HG02571 (cell line): ENCODE data around the gene UGT2A1.
"Not testable (repeated sequence)": the region's sequence is repeated elsewhere in the genome, so short reads cannot be mapped to it uniquely, and the experiment has no call there.

Source experiments
- ATAC-seq: cut with Tn5 transposase; IDR thresholded peaks from one replicate; pipeline ENCODE4 v1.9.1; 2021; ENCODE audit warnings: mild to moderate bottlenecking, moderate library complexity; ENCODE audit not compliant: unreplicated experiment

UGT2A1 gene

DNA sequence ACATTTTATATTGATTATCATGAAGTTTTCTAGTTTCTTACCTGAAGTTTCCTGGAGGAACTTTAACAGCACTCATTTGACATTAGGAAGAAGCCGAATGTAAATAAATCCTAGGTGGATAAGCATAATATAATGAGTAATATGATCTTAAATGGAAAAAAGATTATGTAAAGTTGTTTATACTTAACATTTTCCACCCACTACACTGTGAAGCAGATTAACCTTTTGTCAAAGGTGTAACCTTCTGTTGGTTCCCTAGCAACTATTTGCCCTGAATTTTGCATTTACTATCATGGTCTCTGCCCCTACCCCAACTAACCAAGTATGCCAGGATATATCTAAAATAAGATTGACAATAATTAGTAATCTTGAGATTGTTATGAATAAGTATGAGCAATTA lies at the start of gene UGT2A1:
Gene UGT2A1 (minus strand): TSS at position 101 of the 400 bp plus-strand sequence. CDS start 5,603 bp downstream, outside the sequence.
- ATAC-seq, result no peak

DNA sequence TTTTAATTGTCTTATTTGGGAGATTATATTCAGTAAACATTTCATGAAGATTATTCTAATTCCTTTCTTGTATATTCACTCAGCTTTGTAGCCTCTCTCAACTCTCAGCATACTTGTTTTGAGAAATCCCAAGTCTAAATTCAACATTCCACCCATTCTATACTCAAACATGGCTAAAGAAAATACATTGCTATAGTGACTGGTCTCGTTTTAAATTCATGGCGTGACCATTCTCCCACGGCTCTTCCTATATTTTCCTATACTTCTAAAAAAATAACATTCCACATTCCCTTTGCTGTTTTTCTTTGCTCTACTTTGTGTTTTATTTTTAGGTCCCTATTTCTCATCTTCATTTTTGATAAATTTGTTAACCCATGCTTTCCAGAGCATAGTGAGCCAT lies 49.2 kb upstream of the UGT2A1 start:
- no peak for ATAC-seq

DNA sequence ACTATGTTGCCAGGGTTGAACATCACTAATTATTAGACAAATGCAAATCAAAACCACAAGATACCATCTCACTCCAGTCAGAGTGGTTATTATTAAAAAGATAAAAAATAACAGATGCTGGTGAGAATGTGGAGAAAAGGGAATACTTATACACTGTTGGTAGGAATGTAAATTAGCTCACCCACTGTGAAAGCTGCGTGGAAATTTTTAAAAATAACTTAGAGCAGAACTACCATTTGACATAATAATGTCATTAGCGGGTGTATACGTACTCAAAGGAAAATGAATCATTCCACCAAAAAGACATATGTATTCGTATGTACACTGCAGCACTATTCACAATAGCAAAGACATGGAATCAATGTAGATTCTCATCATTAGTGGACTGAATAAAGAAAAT lies 48.6 kb upstream of the UGT2A1 start:
- ATAC-seq, result no peak

DNA sequence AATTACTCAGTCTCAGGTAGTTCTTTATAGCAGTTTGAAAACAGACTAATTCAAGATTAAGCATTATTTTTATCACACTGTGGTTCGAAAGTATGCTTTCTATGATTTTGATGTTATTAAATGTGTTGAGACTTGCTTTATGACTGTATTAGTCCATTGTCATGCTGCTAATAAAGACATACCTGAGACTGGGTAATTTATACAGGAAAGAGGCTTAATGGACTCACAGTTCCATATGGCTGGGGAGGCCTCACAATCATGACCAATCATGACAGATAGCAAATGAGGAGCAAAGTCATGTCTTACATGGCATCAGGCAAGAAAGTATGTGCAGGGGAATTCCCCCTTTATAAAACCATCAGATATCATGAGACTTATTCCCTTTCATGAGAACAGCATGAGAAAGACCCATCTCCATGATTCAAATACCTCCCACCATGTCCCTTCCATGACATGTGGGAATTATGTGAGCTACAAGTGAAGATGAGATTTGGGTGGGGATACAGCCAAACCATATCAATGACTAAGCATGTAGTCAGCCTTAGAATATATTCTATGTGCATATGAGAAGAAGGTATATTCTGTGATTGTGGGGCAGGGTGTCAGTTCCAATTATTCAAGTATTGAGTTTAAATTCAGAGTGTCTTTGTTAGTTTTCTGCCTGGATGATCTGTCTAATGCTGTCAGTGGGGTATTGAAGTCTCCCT lies 44.6 kb upstream of the UGT2A1 start:
- ATAC-seq, result no peak

DNA sequence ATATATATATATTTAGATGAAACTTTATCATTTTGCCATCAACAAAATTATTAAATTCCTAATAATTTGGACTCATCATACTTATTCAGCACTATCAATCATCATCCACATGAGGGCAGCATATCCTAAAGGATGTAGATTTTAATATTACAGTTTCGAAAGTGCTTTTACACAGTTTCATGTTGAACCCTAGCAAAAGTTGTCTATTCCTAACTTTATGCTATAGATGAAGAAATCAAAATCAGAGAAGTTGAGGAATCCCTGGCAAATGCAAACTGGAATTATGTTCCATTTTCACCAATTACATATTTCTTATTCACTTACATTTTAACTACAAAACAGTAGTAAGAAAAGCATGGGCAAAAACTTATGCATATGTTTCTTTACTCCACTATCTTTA lies 36.6 kb upstream of the UGT2A1 start:
- no peak for ATAC-seq

DNA sequence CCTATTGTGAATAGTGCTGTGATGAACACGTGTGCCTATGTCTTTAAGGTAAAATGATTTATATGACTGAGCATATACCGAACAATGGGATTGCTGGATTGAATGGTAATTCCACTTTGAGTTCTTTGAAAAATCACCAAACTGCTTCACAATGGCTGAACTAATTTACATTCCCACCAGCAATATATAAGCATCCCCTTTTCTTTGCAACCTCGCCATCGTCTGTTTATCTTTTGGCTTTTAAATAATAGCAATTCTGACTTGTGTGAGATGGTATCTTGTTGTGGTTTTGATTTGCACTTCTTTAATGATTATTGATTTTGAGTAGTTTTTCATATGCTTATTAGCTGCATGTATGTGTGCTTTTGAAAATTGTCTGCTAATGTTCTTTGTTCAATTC lies 31.8 kb upstream of the UGT2A1 start:
- ATAC-seq, result no peak

DNA sequence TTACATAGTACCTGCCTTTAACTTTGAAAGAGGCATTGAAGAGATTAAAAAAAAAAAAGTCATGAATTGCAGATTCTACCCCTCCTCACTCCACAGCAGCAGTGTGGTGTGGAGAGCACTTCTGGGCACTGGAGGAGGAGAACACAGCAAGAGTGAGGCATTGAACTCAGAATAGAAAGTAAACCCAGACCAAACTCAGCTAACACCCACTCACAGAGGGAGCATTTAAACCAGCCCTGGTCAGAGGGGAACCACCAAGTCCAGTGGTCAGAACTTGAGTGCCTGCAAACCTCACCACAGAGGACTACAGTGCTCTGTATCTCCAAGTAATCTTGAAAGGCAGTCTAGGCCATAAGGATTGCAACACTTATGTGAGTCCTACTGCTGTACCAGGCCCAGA lies 15.6 kb upstream of the UGT2A1 start:
- no peak for ATAC-seq

DNA sequence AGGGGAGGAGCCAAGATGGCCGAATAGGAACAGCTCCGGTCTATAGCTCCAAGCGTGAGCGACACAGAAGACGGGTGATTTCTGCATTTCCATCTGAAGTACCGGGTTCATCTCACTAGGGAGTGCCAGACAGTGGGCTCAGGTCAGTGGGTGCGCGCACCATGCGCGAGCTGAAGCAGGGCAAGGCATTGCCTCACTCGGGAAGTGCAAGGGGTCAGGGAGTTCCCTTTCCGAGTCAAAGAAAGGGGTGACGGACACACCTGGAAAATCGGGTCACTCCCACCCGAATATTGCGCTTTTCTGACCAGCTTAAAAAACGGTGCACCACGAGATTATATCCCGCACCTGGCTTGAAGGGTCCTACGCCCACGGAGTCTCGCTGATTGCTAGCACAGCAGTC lies 11.0 kb upstream of the UGT2A1 start:
- not testable (repeated sequence) for ATAC-seq

DNA sequence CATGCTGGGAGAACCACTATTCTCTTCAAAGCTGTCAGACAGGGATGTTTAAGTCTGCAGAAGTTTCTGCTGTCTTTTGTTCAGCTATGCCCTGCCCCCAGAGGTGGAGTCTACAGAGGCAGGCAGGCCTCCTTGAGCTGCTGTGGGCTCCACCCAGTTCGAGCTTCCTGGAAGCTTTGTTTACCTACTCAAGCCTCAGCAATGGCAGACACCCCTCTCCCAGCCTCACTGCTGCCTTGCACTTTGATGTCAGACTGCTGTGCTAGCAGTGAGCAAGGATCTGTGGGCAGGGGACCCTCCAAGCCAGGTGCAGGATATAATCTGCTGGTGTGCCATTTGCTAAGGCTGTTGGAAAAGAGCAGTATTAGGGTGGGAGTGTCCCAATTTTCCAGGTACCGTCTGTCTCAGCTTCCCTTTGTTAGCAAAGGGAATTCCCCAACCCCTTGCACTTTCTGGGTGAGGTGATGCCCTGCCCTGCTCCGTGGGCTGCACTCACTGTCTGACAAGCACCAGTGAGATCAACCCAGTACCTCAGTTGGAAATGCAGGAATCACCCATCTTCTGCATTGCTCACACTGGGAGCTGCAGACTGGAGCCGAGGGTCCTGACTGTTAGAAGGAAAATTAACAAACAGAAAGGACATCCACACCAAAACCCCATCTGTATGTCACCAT lies 8.2 kb upstream of the UGT2A1 start:
- not testable (repeated sequence) for ATAC-seq

DNA sequence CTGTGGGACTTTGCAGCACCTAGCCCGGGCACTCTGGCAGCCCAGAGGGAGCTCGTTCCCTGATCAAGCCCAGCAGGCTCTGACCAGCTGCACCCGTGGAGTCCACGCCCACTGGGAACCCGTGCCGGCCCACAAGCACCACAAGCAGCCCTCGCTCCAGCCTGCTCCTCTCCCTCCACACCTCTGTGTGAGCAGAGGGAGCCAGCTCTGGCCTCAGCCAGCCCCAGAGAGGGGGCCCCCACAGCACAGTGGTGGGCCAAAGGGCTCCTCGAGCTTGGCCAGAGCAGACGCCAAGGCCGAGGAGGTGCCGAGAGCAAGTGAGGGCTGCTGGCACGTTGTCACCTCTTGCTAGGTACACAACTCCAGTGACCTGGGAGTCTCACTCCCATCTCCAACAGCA lies 5.1 kb upstream of the UGT2A1 start:
- ATAC-seq, result no peak

DNA sequence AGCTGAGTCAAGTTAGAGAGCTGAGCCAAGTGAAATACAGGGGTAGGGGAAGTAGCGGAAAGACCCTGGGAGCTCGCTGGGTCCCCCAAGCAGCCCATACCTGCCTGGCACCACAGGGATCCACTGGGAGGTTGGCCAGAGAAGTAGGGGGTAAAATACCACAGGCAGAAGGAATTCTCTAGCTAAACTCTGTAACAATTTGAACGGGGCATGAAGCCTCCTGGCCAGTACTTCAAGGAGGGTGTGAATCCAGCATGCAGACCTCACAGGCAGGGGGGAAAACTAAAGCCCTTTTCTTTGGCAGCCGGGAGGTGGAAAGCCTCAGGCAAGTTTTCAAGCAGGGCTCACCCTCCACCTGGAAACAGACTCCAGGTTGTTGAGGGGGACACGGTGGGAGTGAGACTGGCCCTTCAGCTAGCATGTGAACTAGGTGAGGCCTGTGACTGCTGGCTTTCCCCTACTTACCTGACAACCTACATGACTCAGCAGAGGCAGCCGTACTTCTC lies 3.7 kb upstream of the UGT2A1 start:
- no peak for ATAC-seq

DNA sequence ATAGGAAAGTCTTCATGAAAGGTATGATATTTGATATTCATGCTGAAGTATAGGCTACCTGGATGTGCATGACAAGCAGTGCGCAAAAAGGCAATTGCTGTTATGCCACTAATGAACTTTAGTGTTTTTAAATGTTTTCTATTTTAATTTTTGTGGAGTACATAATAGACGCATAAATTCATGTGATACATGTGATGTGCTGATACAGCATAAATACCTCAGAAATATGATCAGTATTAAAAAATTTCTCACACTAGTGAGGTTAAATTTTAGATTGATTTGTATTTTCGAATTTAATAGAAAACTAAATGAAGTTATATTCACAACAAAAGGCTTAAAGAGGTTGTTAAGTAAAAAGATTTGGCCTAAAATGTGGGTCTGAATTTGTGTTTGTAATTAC lies 2.2 kb downstream of the UGT2A1 start:
- no peak for ATAC-seq

DNA sequence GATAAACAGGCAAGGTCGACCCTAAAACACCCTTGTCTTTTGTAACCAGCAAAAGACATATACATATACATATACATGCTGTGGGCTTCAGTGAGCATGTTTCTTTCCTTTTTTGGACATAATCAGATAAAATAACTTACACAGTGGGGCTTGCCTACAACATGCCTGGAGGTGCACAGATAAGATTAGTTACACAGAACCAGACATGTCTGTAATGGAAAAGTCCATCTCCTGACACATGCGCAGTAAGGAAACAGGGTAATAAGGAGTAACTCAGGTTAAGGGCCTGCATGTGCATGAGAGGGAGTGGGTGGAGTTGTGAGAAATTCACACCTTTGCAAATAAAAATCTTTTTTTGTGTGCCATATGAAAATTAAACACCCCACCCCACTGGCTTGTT lies 3.4 kb downstream of the UGT2A1 start:
- ATAC-seq, result no peak

DNA sequence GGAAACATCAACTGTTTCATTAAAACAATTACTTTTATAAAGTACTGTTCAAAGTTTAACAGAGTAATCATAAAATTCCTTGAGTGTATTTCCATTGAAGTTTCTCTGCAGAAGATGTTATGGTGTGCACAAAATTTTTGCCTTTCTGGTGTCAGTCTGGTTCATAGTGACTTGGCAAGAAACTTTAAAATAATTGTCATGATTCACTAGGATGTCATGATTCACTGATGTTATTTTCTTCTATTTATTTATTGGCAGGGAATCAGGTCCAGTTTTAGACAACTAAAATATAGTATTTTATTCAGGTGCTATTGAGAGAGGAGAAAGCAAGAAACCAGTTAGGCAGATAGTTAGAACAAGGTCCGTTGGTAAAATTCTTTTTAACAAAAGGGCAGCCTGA lies 3.8 kb downstream of the UGT2A1 start:
- no peak for ATAC-seq

DNA sequence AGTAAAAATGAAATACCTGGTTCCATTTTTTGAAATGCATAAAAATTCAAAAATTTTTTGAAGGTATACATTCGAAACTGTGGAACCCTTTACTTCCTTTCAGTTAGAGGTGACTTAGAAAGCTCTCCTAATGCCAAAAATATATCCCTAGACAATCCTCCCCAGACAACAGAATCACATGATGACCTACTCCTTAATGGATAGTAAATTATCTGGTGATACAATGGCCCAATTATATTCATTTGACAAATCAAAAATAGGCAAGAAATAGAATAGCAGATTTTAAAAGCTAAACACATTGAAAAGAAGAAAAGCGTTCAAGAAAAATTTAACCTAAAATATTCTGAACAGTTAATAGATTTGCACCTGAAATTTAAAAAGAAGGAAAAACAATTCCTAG lies 10.1 kb downstream of the UGT2A1 start:
- no peak for ATAC-seq

DNA sequence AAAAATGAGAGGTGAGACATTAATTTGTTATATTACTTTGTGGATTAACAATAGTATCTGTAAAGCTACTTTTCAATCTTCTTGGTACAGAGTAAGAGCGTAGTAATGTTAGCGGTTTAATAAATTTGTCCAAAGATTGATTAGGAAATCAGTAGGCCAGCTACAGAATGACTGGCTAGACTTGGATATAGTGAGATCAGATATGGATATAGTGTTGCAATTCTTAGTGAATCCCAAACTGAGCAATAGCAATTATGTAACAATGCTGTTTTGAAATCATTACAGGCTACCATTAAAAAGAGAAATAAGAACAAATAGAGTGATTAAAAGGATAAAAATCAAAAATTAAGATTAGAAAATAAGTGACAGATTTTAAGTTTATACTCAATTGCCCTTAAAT lies 12.8 kb downstream of the UGT2A1 start:
- no peak for ATAC-seq

DNA sequence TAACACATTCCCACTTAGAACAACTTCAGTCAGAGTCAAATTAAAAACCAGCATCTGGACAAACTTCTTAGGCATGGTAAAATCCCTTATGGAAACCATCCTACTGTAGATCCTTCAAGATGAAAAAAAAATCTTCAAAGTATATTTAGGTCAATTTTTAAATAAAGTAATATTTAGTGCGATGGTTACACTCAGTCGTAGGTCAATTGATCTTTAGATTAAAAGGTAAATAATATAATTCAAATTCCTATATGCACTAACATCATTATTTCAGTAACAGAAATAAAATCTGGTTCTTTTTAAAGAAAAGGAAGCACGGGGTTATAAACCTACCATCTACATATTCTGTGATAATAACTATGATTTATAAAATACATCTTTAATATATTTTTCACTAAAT lies 13.5 kb downstream of the UGT2A1 start, which contains the start of gene UGT2A2:
Gene UGT2A2 (minus strand): TSS at position 101 of the 400 bp plus-strand sequence. CDS start 2 bp downstream, at position 99.
- no peak for ATAC-seq

DNA sequence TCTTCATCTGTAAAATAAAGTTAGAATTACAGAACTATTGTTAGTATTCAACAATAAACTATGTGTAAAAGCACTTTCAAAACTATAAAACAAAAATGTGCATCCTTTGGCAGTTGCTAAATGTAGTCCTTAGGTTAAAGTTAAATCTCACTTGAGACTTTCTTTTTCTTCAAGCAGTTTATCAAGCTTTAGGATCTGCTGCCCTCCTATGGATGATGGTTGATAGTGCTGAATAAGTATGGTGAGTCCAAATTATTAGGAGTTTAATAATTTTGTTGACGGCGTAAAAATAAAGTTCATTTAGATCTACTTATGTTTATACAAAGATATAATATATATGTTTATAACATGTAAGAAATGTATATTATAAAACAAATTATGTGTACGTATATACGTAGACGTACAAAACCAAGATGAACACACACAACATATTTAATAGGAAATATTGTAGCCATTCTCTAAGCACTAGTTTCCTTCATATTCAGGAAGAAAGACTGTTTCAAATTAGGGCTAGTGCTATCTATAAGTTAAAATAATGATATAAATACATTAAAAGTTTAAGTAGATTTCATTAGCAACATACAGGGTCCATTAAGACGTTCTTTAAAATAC lies 35.9 kb downstream of the UGT2A1 start:
- ATAC-seq, result no peak

DNA sequence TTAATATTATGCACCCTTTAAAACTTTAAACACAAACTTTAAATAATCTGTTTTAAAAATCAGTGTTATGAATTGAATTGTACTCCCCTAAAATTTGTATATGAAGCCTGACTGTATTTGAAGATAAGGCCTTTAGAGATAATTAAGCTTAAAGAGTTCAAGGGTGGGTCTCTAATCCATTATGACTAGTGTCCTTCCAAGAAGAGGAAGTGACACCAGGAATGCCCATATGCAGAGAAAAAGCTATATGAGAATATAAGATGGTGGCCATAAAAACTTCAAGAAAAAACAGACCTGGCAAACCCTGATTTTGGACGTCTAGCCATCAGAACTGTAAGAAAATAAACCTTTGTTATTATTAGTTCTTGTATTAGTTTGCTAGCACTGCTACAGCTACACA lies 42.6 kb downstream of the UGT2A1 start:
- ATAC-seq, result no peak

DNA sequence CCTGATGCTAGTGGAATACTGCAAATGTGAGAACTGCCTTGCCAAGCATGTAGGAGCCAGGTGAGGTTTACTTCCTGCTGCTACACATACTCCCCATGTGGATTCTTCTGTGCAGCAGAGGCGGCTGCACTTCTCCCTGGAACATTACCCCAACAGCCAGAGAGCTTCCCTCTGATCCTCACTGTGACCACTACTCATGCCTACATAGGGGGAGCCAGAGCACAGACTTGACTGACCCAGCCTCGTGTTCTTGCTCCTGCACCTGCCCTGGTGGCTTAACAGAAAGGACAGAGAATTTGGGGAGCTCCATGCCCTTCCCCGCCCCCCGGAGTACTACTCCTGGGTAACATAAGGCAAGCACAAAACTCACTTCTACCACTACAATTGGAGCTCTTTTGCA lies 52.0 kb downstream of the UGT2A1 start:
- no peak for ATAC-seq

DNA sequence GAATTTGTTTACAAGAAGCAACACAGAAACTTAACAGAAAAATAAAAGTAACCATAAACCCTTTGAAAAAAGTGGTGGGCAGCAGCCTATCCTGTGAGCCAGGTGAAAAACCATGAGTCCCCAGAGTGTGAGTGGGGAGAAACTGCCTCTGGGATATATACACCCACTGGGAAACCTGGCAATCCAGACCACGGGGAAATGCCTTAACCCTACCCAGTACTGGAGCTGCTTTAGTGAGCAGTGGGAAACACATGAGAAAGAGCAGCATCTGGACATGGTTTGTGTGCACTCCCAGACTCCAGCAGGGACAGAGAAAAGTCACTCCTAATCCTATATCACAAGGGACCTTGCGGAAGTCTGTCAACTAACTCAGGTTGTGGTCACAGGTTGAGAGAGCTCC lies 53.0 kb downstream of the UGT2A1 start:
- no peak for ATAC-seq

DNA sequence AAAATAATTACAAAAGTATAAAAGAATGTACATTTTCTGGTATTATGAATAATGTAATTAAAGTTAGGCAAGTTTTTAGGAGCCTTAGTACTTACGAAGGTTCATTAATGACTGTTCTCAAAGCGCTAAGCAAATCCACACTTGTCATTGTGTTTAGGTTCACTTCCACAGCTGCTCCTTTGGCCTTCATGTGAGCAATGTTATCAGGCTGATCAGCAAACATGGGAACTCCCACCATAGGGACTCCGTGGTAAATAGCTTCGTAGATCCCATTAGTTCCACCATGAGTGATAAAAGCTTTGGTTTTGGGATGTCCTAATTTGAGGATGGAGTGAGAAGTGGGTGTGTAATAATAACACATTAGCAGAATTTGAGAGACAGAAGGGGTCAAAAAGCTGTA lies 58.7 kb downstream of the UGT2A1 start:
- ATAC-seq, result no peak
